Measurements from ENCODE around the gene WFDC6.

GRCh38 chr20:45510242-45510862 is 28.9 kb downstream of the WFDC6 start:
- TF ChIP-seq CTCF (IDR thresholded peaks at IDR 0.05) (no peak), POLR2A (IDR thresholded peaks at IDR 0.05) (no peak)

All from adrenal gland (tissue), 5 donors.